HepG2 (cell line): ENCODE data around the gene ETV5.

Experiments
- DPF2 ChIP-seq: sonication (generic); formaldehyde crosslinking; IDR thresholded peaks from 2 replicates; pipeline ENCODE4 v1.4.0; 2020; ENCODE audit warnings: mild to moderate bottlenecking, low read depth, missing genetic modification reagents, borderline replicate concordance
- FOXK2 ChIP-seq: fragments of 450-650 bp; IDR thresholded peaks from 2 replicates; pipeline ENCODE4 v1.6.1; 2016
- POLR2AphosphoS5 ChIP-seq: IDR thresholded peaks from 2 replicates; pipeline ENCODE4 v1.6.1; 2012; ENCODE audit warnings: low read depth, low read length
- RAD21 ChIP-seq: fragments of 450-650 bp; formaldehyde crosslinking; IDR thresholded peaks from 2 replicates; pipeline ENCODE4 v1.5.0; 2020; ENCODE audit warnings: mild to moderate bottlenecking
- RFX5 ChIP-seq: IDR thresholded peaks from 2 replicates; pipeline ENCODE4 v1.6.1; 2011; ENCODE audit warnings: low read depth, low read length, improper control_type of control experiment
- TF ChIP-seq, protein P1 (sequence below): sonication (generic); formaldehyde crosslinking; IDR thresholded peaks from 2 replicates; pipeline ENCODE4 v1.5.0; 2020; ENCODE audit warnings: mild to moderate bottlenecking, missing genetic modification reagents, moderate library complexity

DNA sequence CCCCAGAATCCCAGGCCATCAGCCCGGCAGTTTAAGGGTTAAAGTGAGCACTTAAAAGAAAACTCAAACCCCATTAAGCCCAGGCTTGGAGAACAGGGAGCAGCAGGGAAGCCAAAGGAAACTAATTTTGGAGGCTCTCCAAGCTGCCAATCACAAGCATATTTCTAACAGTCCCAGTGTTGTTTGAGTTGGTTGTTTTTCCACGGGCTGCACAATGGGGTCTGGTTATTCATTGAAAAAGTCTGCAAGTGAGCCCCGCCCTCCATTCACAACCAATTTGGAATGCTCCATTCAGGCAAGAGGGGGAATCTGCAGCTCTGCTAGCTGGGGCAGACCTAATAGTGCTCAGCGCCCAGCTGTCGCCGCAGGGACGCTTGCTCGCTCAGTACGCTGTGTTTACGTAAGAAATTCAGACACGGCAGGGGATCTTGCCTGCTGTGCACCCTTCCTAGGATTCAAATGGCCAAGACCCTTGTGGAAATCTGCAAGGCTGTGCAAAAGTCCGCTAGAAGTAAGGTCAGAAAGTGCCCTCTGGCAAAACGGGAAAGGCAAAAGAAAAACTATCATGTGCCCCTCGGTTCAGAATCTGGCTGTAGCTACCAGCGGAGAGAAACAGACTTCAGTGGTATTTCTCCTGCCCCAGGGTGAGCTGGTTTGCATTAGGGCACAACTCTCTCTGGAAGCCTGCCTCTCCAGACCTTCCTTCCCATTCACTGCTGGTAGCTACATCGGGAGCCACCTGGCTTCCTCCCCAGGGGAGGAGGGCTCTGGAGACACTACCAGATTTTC is 11.0 kb downstream of the ETV5 start:
- TF ChIP-seq DPF2 (CRISPR knock-in tag): peak; percentile 63; the same call in 1 of the 2 replicates
- no peak for TF ChIP-seq RFX5
- TF ChIP-seq POLR2AphosphoS5: peak; percentile 64
- TF ChIP-seq, protein P1, sequence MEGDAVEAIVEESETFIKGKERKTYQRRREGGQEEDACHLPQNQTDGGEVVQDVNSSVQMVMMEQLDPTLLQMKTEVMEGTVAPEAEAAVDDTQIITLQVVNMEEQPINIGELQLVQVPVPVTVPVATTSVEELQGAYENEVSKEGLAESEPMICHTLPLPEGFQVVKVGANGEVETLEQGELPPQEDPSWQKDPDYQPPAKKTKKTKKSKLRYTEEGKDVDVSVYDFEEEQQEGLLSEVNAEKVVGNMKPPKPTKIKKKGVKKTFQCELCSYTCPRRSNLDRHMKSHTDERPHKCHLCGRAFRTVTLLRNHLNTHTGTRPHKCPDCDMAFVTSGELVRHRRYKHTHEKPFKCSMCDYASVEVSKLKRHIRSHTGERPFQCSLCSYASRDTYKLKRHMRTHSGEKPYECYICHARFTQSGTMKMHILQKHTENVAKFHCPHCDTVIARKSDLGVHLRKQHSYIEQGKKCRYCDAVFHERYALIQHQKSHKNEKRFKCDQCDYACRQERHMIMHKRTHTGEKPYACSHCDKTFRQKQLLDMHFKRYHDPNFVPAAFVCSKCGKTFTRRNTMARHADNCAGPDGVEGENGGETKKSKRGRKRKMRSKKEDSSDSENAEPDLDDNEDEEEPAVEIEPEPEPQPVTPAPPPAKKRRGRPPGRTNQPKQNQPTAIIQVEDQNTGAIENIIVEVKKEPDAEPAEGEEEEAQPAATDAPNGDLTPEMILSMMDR (CRISPR knock-in tag): no peak
- TF ChIP-seq FOXK2: peak; percentile 86
- 0 out of 2 replicates have a peak, but pooled peaks have one; percentile 13 for TF ChIP-seq RAD21 (CRISPR knock-in tag)
